Psoas muscle (tissue), 8 donors: ENCODE results near the gene RAB11B. TPM values are rescaled to one million over a fixed set of nuclear protein-coding genes. Genes with fewer than 3 reads are reported as not detected.
A peak's percentile ranks its signal among the peaks of the same experiment; 100 is the strongest.
"Not testable (repeated sequence)": the region's sequence is repeated elsewhere in the genome, so short reads cannot be mapped to it uniquely, and the experiment has no call there.

Experiments
- ATAC-seq, 4 donors: fragments of 200-7000 bp; cut with Tn5 transposase; one replicate each; pipeline ENCODE4 v1.9.1; 2020; ENCODE audit warnings: moderate library complexity in 3 of 4, mild to moderate bottlenecking in 2 of 4
- DNase-seq, 2 donors: peaks; one replicate each; pipeline ENCODE4 v3.0.0-alpha.2; 2020
- H3K27ac ChIP-seq: fragments of 200-600 bp; one replicate; pipeline ENCODE4 v1.8.0; 2022
- H3K27me3 ChIP-seq, 3 donors: fragments of 200-600 bp in 1 of 3; one replicate each; pipeline versions ENCODE4 v1.6.1 to v1.8.0; 2013 to 2022; ENCODE audit warnings: low read length in 2 of 3, mild to moderate bottlenecking in 2 of 3, moderate library complexity in 1 of 3; ENCODE audit not compliant: insufficient read depth in 3 of 3
- H3K36me3 ChIP-seq, 2 donors: fragments of 200-600 bp in 1 of 2; one replicate each; pipeline versions ENCODE4 v1.6.1 to v1.8.0; 2013 to 2022; ENCODE audit warnings: low read depth in 1 of 2, mild to moderate bottlenecking in 1 of 2, moderate library complexity in 1 of 2; ENCODE audit not compliant: insufficient read depth in 1 of 2
- H3K4me1 ChIP-seq: fragments of 200-600 bp; one replicate; pipeline ENCODE4 v1.8.0; 2022
- H3K4me3 ChIP-seq: fragments of 200-600 bp; one replicate; pipeline ENCODE4 v1.8.0; 2022; ENCODE audit warnings: mild to moderate bottlenecking
- H3K9me3 ChIP-seq: fragments of 200-600 bp; one replicate; pipeline ENCODE4 v1.8.0; 2022
- WGBS, 3 donors: extraction: QIAGEN DNeasy Blood & Tissue Kit; methylation state at CpG; one replicate each; pipeline versions ENCODE4 v1.1.6 to v1.1.7; 2013; 5-methylcytosine and 5-hydroxymethylcytosine counted together
- intact Hi-C, 2 donors: fragments of 100-400 bp; cut with DNase I; formaldehyde crosslinking; loops; one replicate each; pipeline versions ENCODE4 v1.11.0 to v1.14.2; 2022
- polyA plus RNA-seq, 3 donors: library from polyadenylated mRNA; stranded (reverse); fragments of 200-250 nt; gene quantifications; one replicate each; pipeline ENCODE4 v1.2.3, GENCODE V29; 2013
- total RNA-seq, 4 donors: library from RNA; stranded (reverse); fragmentation: NEBNext Ultra II Directional in 2 of 4; extraction: Animal tissue kit (Norgen Biotek cat#: 25700) in 2 of 4; gene quantifications; one replicate each; pipeline versions ENCODE4 v1.2.1 to v1.2.4, GENCODE V29; 2021 to 2023
- TF ChIP-seq, protein P1 (sequence below): fragments of 200-600 bp; IDR thresholded peaks from one replicate; pipeline ENCODE4 v1.8.0; 2022; ENCODE audit warnings: antibody characterized with exemption
- donor health status: healthy with polysubstance abuse.
- donor health status: DM: no; HTN: no; CAD: no; lungs with moderate emphysema.
- donor health status: Bipolar disorder and iron deficiency.
- donor health status: healthy.
- donor health status: DM: yes; HTN: yes; CAD: no.
- donor health status: DM: no; HTN: no; CAD: no.
- donor health status: DM: no; HTN: no; CAD: no.
- donor health status: DM: yes; HTN: yes; CAD: no.

RAB11B gene
- total and polyA plus RNA-seq, 7 donors = 43.9 to 130 (median 77.1) TPM

DNA sequence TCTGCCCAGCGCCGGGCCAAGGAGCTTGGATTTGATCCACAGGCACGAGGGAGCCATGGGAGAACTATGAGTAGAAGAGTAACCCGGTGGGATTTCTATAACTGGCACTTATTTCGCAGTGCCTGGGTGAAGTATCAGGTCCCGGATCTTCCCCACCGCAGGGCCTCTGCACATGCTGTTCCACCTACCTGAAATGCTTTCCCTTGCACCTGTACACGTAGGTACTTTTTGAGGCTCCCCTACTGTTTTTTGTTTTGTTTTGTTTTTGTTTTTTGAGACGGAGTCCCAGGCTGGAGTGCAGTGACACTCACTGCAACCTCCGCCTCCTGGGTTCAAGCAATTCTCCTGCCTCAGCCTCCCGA, 46.7 kb upstream of the RAB11B start:
- H3K9me3 ChIP-seq = no peaks in the 10 kb centered on the region
- no peak for ATAC-seq
- H3K4me3 ChIP-seq = peak overlapping the region; percentile 68
- H3K36me3 ChIP-seq = no peaks in the 10 kb centered on the region
- peaks cover 0 to 6% (median 0%) of the 10 kb centered on the region in 3 donors for H3K27me3 ChIP-seq
- no peak for DNase-seq
- WGBS, 3 donors = 29 to 34% (median 31%) methylated on average over 11 of the region's 11 CpGs
- H3K27ac ChIP-seq = no peak overlapping the region
- TF ChIP-seq, protein P1, sequence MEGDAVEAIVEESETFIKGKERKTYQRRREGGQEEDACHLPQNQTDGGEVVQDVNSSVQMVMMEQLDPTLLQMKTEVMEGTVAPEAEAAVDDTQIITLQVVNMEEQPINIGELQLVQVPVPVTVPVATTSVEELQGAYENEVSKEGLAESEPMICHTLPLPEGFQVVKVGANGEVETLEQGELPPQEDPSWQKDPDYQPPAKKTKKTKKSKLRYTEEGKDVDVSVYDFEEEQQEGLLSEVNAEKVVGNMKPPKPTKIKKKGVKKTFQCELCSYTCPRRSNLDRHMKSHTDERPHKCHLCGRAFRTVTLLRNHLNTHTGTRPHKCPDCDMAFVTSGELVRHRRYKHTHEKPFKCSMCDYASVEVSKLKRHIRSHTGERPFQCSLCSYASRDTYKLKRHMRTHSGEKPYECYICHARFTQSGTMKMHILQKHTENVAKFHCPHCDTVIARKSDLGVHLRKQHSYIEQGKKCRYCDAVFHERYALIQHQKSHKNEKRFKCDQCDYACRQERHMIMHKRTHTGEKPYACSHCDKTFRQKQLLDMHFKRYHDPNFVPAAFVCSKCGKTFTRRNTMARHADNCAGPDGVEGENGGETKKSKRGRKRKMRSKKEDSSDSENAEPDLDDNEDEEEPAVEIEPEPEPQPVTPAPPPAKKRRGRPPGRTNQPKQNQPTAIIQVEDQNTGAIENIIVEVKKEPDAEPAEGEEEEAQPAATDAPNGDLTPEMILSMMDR = no peak
- H3K4me1 ChIP-seq = no peaks in the 10 kb centered on the region
- intact Hi-C loops = no loop called here

DNA sequence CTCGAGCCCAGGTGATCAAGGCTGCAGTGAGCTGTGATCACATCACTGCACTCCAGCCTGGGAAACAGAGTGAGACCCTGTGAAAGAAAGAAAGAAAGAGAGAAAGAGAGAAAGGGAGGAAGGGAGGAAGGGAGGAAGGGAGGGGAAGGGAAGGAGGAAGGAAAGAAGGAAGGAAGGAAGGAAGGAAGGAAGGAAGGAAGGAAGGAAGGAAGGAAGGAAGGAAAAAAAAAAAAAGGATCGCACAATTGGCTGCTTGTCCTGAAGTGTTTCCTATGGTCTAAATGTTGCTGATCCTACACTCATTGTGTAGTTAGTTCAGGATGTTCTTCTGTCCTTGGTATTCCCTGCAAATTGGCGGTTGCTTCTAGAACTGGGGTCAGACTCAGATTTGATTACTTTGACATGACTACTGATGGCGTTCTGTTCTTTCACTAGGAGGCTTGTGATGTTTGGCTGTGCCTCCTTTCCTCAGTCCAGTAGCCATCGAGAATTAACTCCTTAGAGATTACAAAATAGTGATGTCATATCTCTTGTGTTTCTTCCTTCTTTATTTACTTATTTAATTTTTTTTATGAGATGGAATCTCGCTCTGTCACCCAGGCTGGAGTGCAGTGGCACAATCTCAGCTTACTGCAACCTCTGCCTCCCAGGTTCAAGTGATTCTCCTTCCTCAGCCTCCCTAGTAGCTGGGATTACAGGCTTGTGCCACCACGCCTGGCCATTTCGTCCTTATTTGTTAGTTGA, 40.4 kb upstream of the RAB11B start:
- DNase-seq = peak in 1 of 2 donors; percentile 17
- H3K36me3 ChIP-seq, H3K4me3 ChIP-seq, H3K27me3 ChIP-seq, H3K27ac ChIP-seq, H3K9me3 ChIP-seq, ATAC-seq: not testable (repeated sequence)
- H3K4me1 ChIP-seq = peaks cover 15% of the 10 kb centered on the region
- 58 to 65% (median 61%) methylated on average over 8 of the region's 8 CpGs for WGBS, 3 donors
- intact Hi-C loops = loop anchor here (2.0 to 5.0 kb wide), 2 partner anchors 157 to 158 kb away; no protein-coding TSS in a partner anchor

DNA sequence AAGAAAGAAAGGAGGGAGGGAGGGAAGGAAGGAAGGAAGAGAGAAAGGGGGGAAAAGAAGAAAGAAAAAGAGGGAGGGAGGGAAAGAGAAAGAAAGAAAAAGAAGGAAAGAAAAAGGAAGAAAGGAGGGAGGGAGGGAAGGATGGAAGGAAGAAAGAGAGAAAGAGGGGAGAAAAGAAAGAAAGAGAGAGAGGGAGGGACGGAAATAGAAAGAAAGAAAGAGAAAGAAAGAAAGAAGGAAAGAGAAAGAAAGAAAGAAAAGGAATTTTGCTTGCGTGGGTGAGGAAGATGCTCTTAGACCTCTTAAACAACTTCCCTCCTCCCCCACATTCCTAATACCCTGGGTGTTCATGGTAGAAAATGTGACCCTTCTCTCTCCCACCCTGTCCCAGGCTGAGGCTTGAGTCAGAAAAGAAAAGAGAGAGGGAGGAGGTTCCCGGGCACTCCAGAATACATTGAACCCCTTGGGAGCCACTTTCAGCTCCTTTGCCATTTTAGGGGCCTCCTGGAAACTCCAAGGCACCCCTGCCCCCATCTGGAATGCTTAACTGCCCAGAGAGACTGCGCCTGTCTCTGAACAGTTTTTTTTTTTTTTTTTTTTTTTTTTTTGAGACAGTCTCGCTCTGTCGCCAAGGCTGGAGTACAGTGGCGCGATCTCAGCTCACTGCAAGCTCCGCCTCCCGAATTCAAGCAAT, 37.9 kb upstream of the RAB11B start:
- Histone ChIP-seq H3K36me3 (no peaks in the 10 kb centered on the region), H3K4me3 (peak overlapping the region; percentile 9), H3K27me3 (no peaks in the 10 kb centered on the region), H3K4me1 (peaks cover 20% of the 10 kb centered on the region), H3K9me3 (no peaks in the 10 kb centered on the region), H3K27ac (no peak overlapping the region)
- DNase-seq (peak in 1 of 2 donors; percentile 44), ATAC-seq (peak in 1 of 4 donors; percentile 4)
- TF ChIP-seq, protein P1 = no peak
- 30 to 46% (median 42%) methylated on average over 8 to 10 of the region's 10 CpGs for WGBS, 3 donors
- intact Hi-C loops = loop anchor here in 1 of 2 donors (5.0 kb wide), 1 partner anchor 155 kb away; no protein-coding TSS in a partner anchor

DNA sequence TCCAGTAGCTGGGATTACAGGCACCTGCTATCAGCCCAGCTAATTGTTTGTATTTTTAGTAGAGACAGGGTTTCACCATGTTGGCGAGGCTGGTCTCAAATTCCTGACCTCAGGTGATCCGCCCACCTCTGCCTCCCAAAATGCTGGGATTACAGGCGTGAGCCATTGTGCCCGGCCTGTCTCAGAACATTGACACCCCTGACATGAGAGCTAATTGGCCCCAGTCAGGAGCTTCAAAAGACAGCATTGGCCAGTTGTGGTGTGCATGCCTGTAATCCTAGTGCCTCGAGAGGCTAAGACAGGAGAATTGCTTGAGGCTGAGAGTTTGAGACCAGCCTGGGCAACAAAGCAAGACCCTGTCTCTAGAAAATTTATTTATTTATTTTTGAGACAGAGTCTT, 37.3 kb upstream of the RAB11B start:
- intact Hi-C loops = loop anchor here in 1 of 2 donors (5.0 kb wide), 1 partner anchor 154 kb away; no protein-coding TSS in a partner anchor
- ATAC-seq = not testable (repeated sequence)
- DNase-seq = peak in 1 of 2 donors; percentile 7

DNA sequence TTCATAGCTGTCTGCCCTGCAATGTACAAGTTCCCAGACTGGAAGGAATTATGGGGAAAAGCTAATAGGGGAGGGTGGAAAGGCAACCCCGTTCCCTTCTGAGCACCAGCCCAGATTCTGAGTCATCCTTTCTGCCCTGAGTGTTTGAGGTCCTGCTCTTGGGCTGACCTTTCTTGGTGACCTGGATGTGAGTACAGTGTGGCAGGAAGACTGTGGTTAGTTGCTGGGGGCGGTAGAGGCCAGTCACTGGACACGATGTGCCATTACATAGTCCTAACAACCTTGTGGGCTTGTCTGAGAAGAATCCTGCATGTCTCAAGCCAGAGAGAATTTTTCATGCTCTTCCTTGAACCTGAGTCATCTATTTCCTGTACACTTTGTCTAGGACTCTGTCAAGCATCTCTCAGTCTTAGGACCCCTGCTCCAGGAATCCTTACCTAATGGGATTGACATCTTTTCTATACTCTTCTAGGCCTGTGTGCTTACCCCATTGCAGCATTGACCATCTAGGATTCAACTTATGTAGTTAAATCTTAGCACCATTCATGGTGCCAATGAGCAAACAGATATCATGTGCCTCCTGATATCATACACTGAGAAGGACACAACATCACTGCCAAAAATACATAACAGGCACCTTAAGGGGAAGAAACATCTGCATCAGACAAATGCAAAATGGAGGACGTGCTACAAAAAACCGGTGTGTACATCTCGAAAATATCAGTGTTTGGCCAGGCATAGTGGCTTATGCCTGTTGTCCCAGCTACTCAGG, 34.3 kb upstream of the RAB11B start:
- Histone ChIP-seq H3K4me1 (peaks cover 20% of the 10 kb centered on the region), H3K27ac (peak overlapping the region; percentile 10), H3K4me3 (no peak overlapping the region), H3K36me3 (no peaks in the 10 kb centered on the region), H3K27me3 (no peaks in the 10 kb centered on the region), H3K9me3 (no peaks in the 10 kb centered on the region)
- peak; percentile 53 for DNase-seq
- WGBS, 3 donors = 64 to 70% (median 67%) methylated on average over 6 of the region's 6 CpGs
- TF ChIP-seq, protein P1 = no peak
- intact Hi-C loops = loop anchor here (2.0 to 5.0 kb wide), 3 partner anchors 39 to 106 kb away; no protein-coding TSS in a partner anchor
- ATAC-seq = peak; percentile 41 to 82 (median 68)

More for the DNA sequence above, 37.3 kb upstream of the RAB11B start:
- not testable (repeated sequence) for H3K36me3 ChIP-seq, H3K27me3 ChIP-seq, H3K9me3 ChIP-seq, H3K27ac ChIP-seq, H3K4me3 ChIP-seq
- 27 to 59% (median 28%) methylated on average over 5 of the region's 5 CpGs for WGBS, 3 donors
- H3K4me1 ChIP-seq = peaks cover 20% of the 10 kb centered on the region
